Omental fat pad (tissue), 4 donors: Measurements from ENCODE around the gene RIMKLB. TPM values are rescaled to one million over a fixed set of nuclear protein-coding genes. Genes with fewer than 3 reads are reported as not detected.

Experiments
- ATAC-seq: fragments of 150-250 bp; one replicate; pipeline ENCODE4 v1.9.1; 2016; ENCODE audit warnings: mild to moderate bottlenecking, moderate library complexity; ENCODE audit not compliant: low FRiP score
- DNase-seq: peaks from one replicate; pipeline ENCODE4 v3.0.0-alpha.2; 2019; ENCODE audit warnings: low spot score
- total RNA-seq, 4 donors: library from RNA; depleted of rRNA; stranded (reverse); fragments of >200 nt; gene quantifications; one replicate each; pipeline ENCODE4 v1.1.0, GENCODE V29; 2016
- TF ChIP-seq, protein P1 (sequence below), 3 donors: fragments of 450-650 bp; IDR thresholded peaks; one replicate each; pipeline ENCODE4 v1.5.1; 2016 to 2017; ENCODE audit warnings: antibody characterized with exemption in 3 of 3, mild to moderate bottlenecking in 3 of 3, moderate library complexity in 2 of 3

RIMKLB gene, protein sequence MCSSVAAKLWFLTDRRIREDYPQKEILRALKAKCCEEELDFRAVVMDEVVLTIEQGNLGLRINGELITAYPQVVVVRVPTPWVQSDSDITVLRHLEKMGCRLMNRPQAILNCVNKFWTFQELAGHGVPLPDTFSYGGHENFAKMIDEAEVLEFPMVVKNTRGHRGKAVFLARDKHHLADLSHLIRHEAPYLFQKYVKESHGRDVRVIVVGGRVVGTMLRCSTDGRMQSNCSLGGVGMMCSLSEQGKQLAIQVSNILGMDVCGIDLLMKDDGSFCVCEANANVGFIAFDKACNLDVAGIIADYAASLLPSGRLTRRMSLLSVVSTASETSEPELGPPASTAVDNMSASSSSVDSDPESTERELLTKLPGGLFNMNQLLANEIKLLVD
- 100 to 1,000 TPM in 1 of 4 donors, 10 to 100 TPM in 3; 53.9 to 202 (median 62.6) TPM for total RNA-seq

DNA sequence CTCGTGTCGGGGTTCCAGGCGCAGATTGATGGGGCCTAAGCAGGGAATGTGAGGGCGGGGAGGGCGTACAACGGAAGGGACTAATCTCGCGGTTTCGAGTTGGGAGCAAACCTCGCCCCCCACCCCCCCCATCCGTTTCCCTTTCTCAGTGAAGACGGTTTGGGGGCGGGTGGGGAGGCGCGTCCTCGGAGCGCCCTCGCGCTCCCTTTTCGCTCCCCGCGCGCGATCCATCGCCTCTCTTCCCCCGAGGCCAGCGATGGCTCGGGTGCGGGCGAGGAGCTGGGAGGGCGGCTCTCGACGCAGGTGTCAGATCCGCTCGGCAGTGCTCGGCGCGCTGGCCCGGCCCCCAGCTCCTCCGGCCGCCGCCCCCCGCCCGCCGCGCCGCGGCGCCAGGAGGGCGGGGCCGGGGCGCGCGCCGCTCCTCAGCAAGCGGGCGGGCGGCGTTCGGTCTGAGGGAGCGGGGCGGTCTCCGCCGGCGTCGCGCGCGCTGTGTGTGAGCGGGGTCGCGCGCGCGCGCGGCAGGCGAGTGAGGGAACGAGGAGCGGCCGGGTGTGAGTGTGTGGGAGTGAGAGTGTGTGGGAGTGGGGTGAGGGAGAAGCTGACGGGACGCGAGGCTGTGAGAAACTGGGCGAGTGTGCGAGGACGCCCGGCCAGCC, at the start of gene RIMKLB:
TSS of gene RIMKLB (plus strand) at position 516 of the 656 bp plus-strand sequence. CDS start 15,876 bp downstream, outside the sequence.
- peak; percentile 48 for DNase-seq
- TF ChIP-seq, protein P1, sequence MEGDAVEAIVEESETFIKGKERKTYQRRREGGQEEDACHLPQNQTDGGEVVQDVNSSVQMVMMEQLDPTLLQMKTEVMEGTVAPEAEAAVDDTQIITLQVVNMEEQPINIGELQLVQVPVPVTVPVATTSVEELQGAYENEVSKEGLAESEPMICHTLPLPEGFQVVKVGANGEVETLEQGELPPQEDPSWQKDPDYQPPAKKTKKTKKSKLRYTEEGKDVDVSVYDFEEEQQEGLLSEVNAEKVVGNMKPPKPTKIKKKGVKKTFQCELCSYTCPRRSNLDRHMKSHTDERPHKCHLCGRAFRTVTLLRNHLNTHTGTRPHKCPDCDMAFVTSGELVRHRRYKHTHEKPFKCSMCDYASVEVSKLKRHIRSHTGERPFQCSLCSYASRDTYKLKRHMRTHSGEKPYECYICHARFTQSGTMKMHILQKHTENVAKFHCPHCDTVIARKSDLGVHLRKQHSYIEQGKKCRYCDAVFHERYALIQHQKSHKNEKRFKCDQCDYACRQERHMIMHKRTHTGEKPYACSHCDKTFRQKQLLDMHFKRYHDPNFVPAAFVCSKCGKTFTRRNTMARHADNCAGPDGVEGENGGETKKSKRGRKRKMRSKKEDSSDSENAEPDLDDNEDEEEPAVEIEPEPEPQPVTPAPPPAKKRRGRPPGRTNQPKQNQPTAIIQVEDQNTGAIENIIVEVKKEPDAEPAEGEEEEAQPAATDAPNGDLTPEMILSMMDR (IDR thresholded peaks at IDR 0.05) = no peak
- ATAC-seq = peak; percentile 93

DNA sequence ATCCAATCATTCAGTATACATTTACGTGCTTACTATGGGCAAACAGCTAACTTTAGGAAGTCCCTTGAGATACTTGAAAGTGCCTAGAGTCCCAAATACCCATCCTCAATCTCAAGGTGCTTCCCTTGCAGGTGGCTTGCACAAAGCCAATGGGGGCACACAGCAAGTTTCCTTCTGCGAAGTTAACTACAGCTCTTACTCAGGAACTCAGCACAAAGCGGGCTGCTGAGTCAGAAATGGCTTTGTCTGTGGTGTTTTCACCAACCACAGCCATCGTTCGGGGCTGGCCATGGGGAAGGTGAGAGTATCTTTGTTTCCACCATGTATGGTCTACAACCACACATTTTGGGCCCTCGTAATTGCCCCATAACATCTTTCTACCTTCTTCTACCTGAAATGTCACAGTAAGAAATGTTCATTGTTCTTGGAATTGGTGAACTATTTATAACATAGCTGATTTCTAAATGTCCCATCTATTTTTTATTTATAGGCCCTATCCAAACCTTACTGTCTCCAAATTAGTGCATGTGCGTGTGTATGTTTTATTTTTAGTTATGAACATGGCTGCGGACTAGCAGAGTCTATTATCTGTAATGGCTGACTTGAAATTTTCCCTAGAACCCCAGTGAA, 49.1 kb upstream of the RIMKLB start:
- ATAC-seq = no peak
- no peak for DNase-seq
- TF ChIP-seq, protein P1 (IDR thresholded peaks at IDR 0.05) = no peak

DNA sequence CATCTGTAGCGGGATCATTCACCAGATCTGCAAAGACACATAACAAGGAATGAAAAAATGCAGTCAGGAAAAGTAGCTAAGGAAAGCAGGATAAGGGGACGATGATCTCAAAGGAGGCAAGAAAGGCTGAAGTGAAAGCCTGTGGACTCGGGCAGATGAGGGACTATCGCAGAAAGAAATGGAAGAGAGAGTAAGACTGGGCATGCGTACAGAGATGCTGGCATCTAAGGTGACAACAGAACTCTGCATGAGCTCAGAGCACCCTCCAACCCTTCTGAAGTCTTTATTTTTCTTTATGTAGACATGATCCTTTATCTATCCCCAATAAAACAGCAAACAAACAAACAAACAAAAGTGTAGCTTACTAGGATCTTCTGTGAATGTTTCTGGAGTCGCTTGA, 42.4 kb upstream of the RIMKLB start:
- ATAC-seq = no peak
- TF ChIP-seq, protein P1 (IDR thresholded peaks at IDR 0.05) = no peak
- DNase-seq = no peak

DNA sequence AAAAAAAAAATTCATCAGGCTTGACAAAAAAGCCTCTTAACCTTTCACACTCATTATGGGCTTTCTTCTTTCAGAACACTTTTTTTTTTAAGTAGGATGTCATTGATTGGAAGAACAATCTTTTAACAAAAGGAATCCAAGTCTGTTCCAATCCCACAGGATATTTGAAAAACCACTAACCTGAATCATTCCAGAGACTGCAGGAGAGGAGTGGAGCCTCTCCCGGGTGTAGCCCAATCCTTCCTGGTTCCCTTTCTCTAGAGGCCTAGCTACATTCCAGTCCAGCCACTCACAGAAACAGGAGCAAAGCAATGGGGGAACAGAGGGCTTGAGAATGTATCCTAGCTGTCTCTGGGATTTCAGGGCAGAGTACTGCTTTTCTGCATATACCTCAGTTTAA, 39.4 kb upstream of the RIMKLB start:
- no peak for ATAC-seq
- no peak for DNase-seq
- TF ChIP-seq, protein P1 (IDR thresholded peaks at IDR 0.05) = no peak

DNA sequence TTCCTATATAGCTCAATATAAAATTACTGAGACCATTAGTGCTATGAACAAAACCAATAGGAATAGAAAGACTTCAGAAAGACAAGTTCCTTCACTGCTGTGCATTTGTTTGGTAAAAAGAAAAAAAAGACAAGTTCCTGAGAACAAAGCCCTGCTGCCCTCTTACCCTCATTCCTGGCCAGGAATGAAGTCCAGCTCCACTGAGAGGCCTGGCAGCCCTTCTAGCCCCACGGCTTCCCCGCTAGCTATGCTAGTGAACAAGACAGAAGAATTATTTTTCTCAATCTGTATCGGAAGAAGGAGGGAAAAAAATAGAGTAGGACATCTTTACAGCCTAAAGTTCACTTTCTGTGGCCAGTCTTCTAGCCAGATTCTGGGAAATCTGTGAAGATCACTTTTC, 36.8 kb upstream of the RIMKLB start:
- TF ChIP-seq, protein P1 (IDR thresholded peaks at IDR 0.05) = no peak
- ATAC-seq (no peak), DNase-seq (no peak)

DNA sequence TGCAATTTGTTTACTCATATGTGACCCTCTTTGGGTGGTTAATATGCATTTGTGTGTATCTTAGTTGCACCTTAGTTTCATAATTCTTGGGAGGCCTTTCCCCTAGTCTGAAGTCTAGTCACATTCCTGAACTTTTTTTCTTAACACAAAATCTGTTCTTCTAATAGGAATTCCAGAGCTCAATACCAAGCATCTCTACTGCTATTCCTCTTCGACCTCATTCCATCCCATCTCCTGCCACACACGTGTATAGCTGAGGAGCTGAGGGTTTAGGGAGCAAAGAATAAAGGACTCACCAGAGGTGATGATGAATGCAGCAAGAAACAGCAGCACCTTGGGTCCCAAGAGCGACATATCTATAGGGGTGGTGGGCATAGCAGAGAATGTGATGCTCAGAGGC, 36.0 kb upstream of the RIMKLB start:
- ATAC-seq = no peak
- TF ChIP-seq, protein P1 (IDR thresholded peaks at IDR 0.05) = no peak
- no peak for DNase-seq
